HG03064 (cell line): ENCODE results near the gene ZDHHC13.

ENCODE experiments used
- ATAC-seq: cut with Tn5 transposase; IDR thresholded peaks from one replicate; pipeline ENCODE4 v1.9.1; 2021; ENCODE audit warnings: low read depth; ENCODE audit not compliant: unreplicated experiment

The ZDHHC13 gene

DNA sequence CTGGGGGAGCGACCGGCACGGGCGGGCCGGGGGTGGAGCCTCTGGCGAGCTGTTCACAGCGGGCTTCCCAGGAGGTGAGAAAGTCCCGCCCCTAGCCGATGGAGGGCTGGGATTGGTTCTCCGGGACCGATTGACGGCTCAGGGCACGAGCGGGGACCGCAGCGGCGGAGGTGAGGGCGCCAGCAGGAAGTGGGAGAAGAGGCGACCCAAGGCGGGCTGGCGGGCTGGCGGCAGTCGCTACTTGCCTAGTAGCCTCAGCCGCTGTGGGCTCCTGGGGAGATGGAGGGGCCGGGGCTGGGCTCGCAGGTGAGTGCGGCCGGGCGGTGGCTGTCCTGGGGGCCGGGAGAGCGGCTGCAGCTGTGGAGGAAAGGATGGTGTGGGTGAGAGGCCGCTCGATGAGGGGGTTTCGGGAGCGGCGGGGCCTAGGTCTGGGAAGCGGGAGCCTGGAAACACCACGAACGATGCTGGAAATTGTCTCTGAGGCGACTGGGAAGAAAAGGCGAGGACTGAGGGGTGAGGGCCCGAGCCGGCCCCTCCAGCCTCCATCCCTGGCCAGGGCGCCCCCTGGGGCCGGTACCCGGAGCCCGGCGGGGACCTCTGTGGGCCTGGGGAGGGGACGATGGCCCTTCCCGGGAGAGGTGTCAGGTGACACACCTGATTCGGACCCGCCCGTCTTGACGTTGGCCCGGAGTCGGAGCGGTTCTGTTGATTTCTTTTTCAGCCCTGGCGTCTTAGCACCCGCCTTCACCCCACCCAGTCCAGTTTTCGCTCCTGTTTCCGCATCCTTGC is at the start of gene ZDHHC13:
TSS of gene ZDHHC13 (plus strand) at position 198 of the 789 bp plus-strand sequence. CDS start at position 280, 82 bp downstream.
- peak; percentile 99 for ATAC-seq

- peak; percentile 94 for ATAC-seq
Observed at GRCh38 chr11:19071255-19071654, 45.7 kb upstream of the ZDHHC13 start.

DNA sequence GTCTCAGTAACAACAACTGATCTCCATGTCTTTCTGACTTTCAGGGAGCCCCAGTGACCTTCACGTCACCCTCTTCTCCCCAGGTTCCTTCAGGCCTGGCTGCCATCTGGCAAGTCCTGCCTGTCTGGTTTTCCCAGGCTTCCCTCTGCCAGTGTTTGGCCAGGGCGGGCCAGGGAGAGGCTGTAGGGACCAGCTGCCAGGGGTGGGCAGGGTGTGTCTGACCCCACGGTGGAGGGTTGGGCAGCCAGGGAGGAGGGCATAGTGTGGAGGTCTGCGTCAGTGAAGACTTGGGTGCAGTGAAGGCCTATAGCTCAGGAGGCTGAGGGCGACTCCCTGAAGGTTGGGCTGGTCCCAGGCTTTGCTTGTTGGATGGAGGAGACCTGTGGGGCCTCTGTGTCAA is 44.5 kb upstream of the ZDHHC13 start:
- ATAC-seq, result no peak

GRCh38 chr11:19073454-19074415 is 43.2 kb upstream of the ZDHHC13 start:
- no peak for ATAC-seq

DNA sequence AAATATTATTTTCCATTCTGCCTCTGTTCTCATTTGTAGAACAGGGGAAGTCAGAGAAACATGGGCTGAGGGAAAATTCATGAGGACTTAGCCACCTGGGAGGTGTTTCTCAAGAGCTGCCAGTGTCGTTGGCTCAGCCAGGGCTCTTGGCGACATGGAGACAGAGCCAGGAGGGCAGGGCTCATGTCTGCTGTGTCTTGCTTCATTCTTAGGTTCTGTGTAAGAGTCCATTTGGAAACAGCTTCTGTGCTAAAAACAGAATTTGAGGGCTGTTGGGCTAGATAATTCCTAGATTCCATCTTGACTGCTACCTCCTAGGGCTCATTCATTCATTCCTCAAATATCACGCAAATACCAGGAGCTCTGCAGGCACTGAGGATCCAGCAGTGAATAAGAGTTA is 41.3 kb upstream of the ZDHHC13 start:
- no peak for ATAC-seq

DNA sequence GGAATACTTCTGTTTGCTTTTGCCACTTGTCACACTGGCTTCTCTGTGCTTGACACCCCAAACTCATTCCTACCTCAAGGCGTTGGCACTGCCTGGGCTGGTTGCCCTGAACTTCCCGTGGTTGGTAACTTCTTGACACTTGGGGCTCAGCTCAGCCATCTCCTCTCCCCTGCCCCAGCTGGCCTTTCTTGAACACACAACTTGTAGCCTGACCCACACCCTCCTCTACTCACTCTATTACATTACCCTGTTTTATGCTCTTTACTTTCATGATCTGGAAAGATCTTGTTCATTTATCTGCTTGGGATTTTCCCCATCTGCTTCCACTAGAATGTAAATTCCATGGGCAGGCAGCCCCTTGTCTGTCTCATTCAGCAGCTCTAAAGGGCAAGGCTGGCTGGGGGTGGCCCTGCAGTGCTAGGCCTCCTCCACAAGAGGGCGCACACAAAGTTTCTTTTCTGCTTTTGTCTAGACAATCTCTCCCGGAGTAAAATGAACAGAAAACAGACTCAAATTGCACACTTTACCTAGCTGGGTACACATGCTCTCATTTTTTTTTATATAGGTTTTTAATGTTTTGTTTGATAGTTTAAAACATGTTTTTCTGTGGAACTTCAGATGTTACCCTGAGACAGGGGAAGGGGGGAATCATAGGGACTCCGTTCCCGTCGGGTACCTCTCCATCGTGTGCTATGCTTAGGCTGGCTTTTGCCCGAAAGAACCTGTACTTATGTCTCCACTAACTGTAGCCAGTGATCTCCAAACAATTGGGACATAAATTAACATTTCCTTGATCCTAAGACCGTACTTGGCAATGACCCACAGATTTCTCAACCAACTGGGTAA is 40.0 kb upstream of the ZDHHC13 start:
- ATAC-seq, result no peak

- ATAC-seq, result no peak
Observed at GRCh38 chr11:19077965-19078364, 39.0 kb upstream of the ZDHHC13 start.

DNA sequence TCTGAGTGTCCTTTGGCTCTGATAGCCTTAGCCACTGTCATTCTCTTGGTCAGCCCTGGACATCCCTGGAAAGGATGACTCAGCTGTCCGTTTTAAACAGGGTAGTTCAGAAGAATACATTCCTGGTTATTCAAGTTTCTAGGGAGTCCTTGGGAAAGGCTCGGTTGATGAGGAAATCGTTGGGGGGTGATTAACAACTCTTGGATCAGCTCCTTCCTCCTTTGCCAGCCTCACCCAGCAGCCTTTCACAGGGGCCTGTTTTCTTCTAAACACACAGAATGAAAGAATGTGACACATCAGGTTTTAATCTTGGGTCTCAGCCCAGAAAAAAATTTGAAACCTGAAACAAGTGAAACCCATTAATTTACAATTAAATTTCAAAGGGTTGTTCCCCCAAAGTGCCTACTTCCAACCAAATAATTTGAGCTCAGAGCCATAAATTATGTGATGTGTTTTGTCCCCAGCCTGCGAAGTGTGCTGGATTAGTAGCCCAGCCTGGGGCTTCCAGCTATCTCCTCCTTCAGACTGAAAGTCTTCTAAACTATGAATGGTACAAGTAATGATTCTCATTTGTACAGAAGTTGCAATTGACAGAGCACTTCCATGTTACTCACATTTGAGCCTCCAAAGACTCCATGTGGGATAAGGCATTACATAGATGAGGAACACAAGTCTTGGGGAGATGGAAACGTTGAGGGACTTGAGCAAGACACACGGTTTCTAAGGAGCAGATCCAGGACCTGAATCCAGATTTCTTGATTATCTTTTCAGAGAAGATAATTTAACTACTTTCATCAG is 37.1 kb upstream of the ZDHHC13 start:
- no peak for ATAC-seq

DNA sequence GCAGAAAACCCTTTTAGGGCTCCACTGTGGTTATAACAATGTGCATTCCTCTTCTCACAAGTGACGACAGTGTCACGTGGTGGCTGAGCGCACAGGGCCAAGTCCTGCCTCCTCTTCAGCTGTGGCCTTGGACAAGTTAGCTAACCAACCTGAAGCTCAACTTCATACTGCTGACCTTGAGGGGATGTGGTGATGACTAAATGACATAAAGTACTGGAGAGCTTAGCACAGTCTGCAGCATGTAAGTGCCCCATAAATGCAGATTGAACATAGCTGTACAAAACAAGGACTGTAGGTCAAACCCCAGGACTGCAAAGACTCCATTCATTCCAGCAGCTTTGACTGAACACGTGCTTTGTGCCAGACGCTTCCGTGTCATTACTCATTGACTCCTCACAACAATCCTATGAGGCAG is 36.4 kb upstream of the ZDHHC13 start:
- no peak for ATAC-seq

DNA sequence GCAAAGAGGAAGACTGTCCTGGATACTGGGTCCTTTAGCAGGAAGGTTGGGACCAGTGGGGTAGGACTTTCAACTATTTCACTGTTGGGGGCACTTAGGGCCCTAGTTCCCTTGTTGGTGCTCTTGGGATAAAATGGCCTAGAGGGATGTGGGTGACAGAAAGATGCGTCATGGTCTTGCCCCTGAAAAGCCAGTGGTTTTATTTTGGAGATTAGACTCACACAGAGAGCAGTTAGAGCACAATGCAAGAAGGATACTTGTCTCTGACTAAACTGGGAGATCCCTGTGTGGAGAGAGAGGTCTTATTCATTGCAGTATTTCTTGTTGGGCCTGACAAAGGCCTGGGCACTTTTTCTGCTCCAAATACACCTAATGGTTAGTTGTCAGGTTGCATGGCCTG is 33.8 kb upstream of the ZDHHC13 start:
- no peak for ATAC-seq

GRCh38 chr11:19084661-19085315 is 32.2 kb upstream of the ZDHHC13 start:
- no peak for ATAC-seq

- ATAC-seq, result no peak
Observed at GRCh38 chr11:19087658-19088057, 29.3 kb upstream of the ZDHHC13 start.

- no peak for ATAC-seq
Observed at GRCh38 chr11:19088791-19089190, 28.2 kb upstream of the ZDHHC13 start.

- ATAC-seq, result no peak
Observed at GRCh38 chr11:19089421-19089820, 27.5 kb upstream of the ZDHHC13 start.

- ATAC-seq, result no peak
Observed at GRCh38 chr11:19091366-19091765, 25.6 kb upstream of the ZDHHC13 start.

DNA sequence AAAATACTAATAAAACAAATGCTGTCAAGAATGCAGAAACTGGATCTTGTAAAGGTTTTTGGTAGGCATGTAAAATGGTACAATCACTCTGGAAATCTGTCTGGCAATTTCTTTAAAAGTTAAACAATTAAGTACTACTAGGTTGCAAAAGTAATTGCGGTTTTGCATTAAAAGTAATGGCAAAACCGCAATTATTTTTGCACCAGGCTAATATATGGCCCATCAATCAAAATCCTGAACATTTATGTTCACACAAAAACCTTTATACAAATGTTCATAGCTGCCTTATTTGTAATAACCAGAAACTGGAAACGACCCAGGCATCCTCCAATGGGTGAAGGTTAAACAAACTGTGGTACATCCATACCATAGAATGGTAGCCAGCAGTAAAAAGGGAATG is 24.6 kb upstream of the ZDHHC13 start:
- no peak for ATAC-seq

DNA sequence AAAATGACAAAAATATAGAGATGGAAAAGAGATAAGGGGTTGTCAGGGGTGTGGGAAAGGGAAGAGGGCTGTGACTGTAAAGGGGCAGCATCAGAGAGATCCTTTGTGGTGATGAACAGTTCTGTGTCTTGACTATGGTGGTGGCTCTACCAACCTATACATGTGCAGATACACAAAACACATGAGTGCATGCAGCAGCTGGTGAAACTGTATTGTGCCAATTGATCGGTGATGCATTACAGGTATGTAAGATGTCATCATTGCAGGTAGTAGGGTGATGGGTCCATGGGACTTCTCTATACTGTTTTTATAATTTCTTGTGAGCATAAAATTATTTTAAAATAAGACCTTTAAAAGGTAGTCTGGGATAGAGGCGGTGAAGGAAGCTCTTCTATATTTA is 24.1 kb upstream of the ZDHHC13 start:
- no peak for ATAC-seq

DNA sequence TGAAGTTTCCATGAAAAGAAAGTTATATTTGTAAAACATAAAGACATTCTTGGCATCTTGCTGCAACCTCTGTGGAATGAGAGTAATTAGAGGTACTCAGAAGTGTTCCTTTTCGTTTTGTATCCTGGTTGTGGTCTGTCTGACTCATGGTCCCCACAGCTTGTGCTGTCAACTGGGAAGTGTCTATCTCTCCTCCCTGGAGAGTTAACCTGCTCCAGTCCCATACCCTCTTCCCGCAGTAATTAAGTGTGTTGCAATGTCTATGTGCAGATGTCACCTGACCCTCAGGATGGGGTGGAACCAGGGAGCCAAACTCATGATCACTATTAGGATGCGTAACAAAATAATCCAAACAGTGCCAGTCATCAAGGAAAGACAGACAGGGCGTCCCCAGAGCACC is 23.0 kb upstream of the ZDHHC13 start:
- ATAC-seq, result no peak

DNA sequence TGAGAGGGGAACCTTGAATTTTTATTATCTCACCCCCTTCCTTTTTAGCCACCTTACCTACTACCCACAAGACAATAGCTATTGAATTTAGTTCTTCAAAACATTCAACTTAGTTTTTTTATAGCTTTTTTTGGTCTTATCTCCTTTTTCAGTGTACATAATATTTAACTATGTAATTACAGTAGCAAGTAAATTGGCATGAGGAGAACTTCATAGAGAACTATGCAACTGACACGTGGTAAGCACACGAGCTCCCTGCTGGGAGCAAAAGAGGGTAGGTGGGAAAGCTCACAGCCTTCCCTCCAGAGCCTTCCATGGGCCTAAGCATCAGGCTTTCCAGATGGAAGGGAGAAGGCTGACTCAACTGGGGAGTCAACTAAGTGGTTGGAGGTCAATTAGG is 22.1 kb upstream of the ZDHHC13 start:
- ATAC-seq, result no peak
